H9 (cell line): ENCODE results near the gene PDE8A. TPM values are rescaled to one million over a fixed set of nuclear protein-coding genes. Genes with fewer than 3 reads are reported as not detected.

Experiments
- DNase-seq: peaks from one replicate; pipeline ENCODE4 v3.0.0-alpha.2; 2017
- H2AFZ ChIP-seq: one replicate; pipeline ENCODE4 v1.6.1; 2013; ENCODE audit warnings: mild to moderate bottlenecking, low read length, control low read depth, moderate library complexity
- H2AK5ac ChIP-seq: 2 replicates; pipeline ENCODE4 v1.6.1; 2013; ENCODE audit warnings: low read length, control low read depth, mixed read lengths; ENCODE audit not compliant: insufficient read length
- H2BK120ac ChIP-seq: one replicate; pipeline ENCODE4 v1.6.1; 2013; ENCODE audit warnings: low read depth, mild to moderate bottlenecking, low read length, control low read depth, inconsistent platforms; ENCODE audit not compliant: poor library complexity, severe bottlenecking
- H2BK12ac ChIP-seq: 2 replicates; pipeline ENCODE4 v1.6.1; 2013; ENCODE audit warnings: low read length, control low read depth, mixed read lengths, low read depth; ENCODE audit not compliant: insufficient read length
- H2BK15ac ChIP-seq: 2 replicates; pipeline ENCODE4 v1.6.1; 2013; ENCODE audit warnings: low read depth, low read length, control low read depth
- H2BK20ac ChIP-seq: one replicate; pipeline ENCODE4 v1.6.1; 2013; ENCODE audit warnings: low read depth, mild to moderate bottlenecking, low read length, control low read depth, inconsistent platforms; ENCODE audit not compliant: poor library complexity, severe bottlenecking
- H2BK5ac ChIP-seq: 2 replicates; pipeline ENCODE4 v1.6.1; 2013; ENCODE audit warnings: low read length, control low read depth, mixed read lengths; ENCODE audit not compliant: insufficient read length
- H3K14ac ChIP-seq: 2 replicates; pipeline ENCODE4 v1.6.1; 2013; ENCODE audit warnings: low read length, control low read depth; ENCODE audit not compliant: insufficient read depth
- H3K18ac ChIP-seq: 2 replicates; pipeline ENCODE4 v1.6.1; 2013; ENCODE audit warnings: low read depth, mild to moderate bottlenecking, mixed read lengths, low read length, control low read depth; ENCODE audit not compliant: insufficient read length
- H3K23ac ChIP-seq: 2 replicates; pipeline ENCODE4 v1.6.1; 2013; ENCODE audit warnings: low read length, control low read depth, mixed read lengths, low read depth; ENCODE audit not compliant: insufficient read length
- H3K23me2 ChIP-seq: 2 replicates; pipeline ENCODE4 v1.6.1; 2013; ENCODE audit warnings: low read depth, mild to moderate bottlenecking, mixed read lengths, low read length, control low read depth; ENCODE audit not compliant: insufficient read length, poor library complexity, severe bottlenecking
- H3K27ac ChIP-seq: 2 replicates; pipeline ENCODE4 v1.5.1; 2013; ENCODE audit warnings: low read length, control low read depth, mixed read lengths, low read depth; ENCODE audit not compliant: insufficient read length
- H3K27me3 ChIP-seq: 2 replicates; pipeline ENCODE4 v1.6.1; 2013; ENCODE audit warnings: low read length, control low read depth, inconsistent platforms; ENCODE audit not compliant: insufficient read depth
- H3K4ac ChIP-seq: 2 replicates; pipeline ENCODE4 v1.6.1; 2013; ENCODE audit warnings: low read depth, mild to moderate bottlenecking, control low read depth, inconsistent platforms, low read length, moderate library complexity
- H3K4me1 ChIP-seq: 2 replicates; pipeline ENCODE4 v1.6.1; 2013; ENCODE audit warnings: low read length, control low read depth, inconsistent platforms; ENCODE audit not compliant: insufficient read depth
- H3K4me2 ChIP-seq: 2 replicates; pipeline ENCODE4 v1.6.1; 2013; ENCODE audit warnings: low read length, control low read depth, mixed read lengths; ENCODE audit not compliant: insufficient read length, insufficient read depth
- H3K56ac ChIP-seq: 2 replicates; pipeline ENCODE4 v1.6.1; 2013; ENCODE audit warnings: low read depth, mild to moderate bottlenecking, mixed read lengths, low read length, control low read depth; ENCODE audit not compliant: insufficient read length
- H3K79me1 ChIP-seq: 2 replicates; pipeline ENCODE4 v1.6.1; 2013; ENCODE audit warnings: low read depth, mild to moderate bottlenecking, moderate library complexity, low read length, control low read depth, inconsistent platforms; ENCODE audit not compliant: insufficient read depth, poor library complexity, severe bottlenecking
- H3K79me2 ChIP-seq: 2 replicates; pipeline ENCODE4 v1.6.1; 2013; ENCODE audit warnings: low read length, control low read depth, inconsistent platforms; ENCODE audit not compliant: insufficient read depth
- H3K9ac ChIP-seq: 2 replicates; pipeline ENCODE4 v1.6.1; 2013; ENCODE audit warnings: low read length, control low read depth, mixed read lengths; ENCODE audit not compliant: insufficient read length; ENCODE audit errors: extremely low read depth
- H3K9me3 ChIP-seq: one replicate; pipeline ENCODE4 v1.6.1; 2013; ENCODE audit warnings: low read depth, low read length, inconsistent platforms; ENCODE audit not compliant: control insufficient read depth
- H3T11ph ChIP-seq: one replicate; pipeline ENCODE4 v1.6.1; 2013; ENCODE audit warnings: mild to moderate bottlenecking, low read length, control low read depth, inconsistent platforms
- H4K20me1 ChIP-seq: one replicate; pipeline ENCODE4 v1.6.1; 2013; ENCODE audit not compliant: control insufficient read depth, insufficient read length, insufficient read depth
- H4K5ac ChIP-seq: 2 replicates; pipeline ENCODE4 v1.6.1; 2013; ENCODE audit warnings: low read depth, mild to moderate bottlenecking, mixed read lengths, low read length, control low read depth; ENCODE audit not compliant: insufficient read length
- H4K8ac ChIP-seq: replicated peaks from 2 replicates; pipeline ENCODE4 v1.6.1; 2013; ENCODE audit warnings: low read length, control low read depth, mixed read lengths, low read depth; ENCODE audit not compliant: insufficient read length
- H4K91ac ChIP-seq: 2 replicates; pipeline ENCODE4 v1.6.1; 2013; ENCODE audit warnings: low read depth, mild to moderate bottlenecking, moderate library complexity, mixed read lengths, low read length, control low read depth; ENCODE audit not compliant: insufficient read length
- H3K27ac Mint-ChIP-seq, 3 experiments: 2 replicates in 2 of 3; 3 replicates in 1 of 3; pipeline ENCODE4 v1.8.0; 2020 to 2021; ENCODE audit warnings: mixed read lengths in 3 of 3, mild to moderate bottlenecking in 1 of 3, moderate library complexity in 1 of 3
- H3K27me3 Mint-ChIP-seq: 2 replicates; pipeline ENCODE4 v1.8.0; 2021; ENCODE audit warnings: low read depth, mild to moderate bottlenecking, moderate library complexity, mixed read lengths
- H3K36me3 Mint-ChIP-seq, 3 experiments: 2 replicates in 2 of 3; 3 replicates in 1 of 3; pipeline ENCODE4 v1.8.0; 2020 to 2021; ENCODE audit warnings: low read depth in 3 of 3, mixed read lengths in 3 of 3; ENCODE audit not compliant: insufficient read depth in 1 of 3
- H3K4me1 Mint-ChIP-seq, 2 experiments: 2 replicates each; pipeline ENCODE4 v1.8.0; 2020; ENCODE audit warnings: mixed read lengths in 2 of 2
- H3K4me3 Mint-ChIP-seq, 2 experiments: 2 replicates in 1 of 2; 3 replicates in 1 of 2; pipeline ENCODE4 v1.8.0; 2020 to 2021; ENCODE audit warnings: mild to moderate bottlenecking in 2 of 2, mixed read lengths in 2 of 2, moderate library complexity in 1 of 2
- H3K9me3 Mint-ChIP-seq, 2 experiments: 2 replicates in 1 of 2; 3 replicates in 1 of 2; pipeline ENCODE4 v1.8.0; 2020; ENCODE audit warnings: mild to moderate bottlenecking in 2 of 2, mixed read lengths in 2 of 2, moderate library complexity in 1 of 2
- CTCF ChIP-seq: fragments of 200-600 bp; sonication (generic); conservative IDR thresholded peaks from 3 replicates; pipeline ENCODE4 v1.8.0; 2021; ENCODE audit warnings: antibody characterized with exemption, mild to moderate bottlenecking
- WGBS: extraction: QIAGEN DNeasy Blood & Tissue Kit; methylation state at CpG from one replicate; pipeline ENCODE4 v1.1.7; 2013; ENCODE audit warnings: missing lambda C conversion rate, low lambda C conversion rate, mixed read lengths; ENCODE audit not compliant: insufficient read length; ENCODE audit errors: extremely low coverage; 5-methylcytosine and 5-hydroxymethylcytosine counted together
- total RNA-seq: library from RNA; stranded (reverse); gene quantifications from 2 replicates; pipeline ENCODE4 v1.2.1, GENCODE V29; 2021

PDE8A gene
- total RNA-seq, 1 experiment from 2014 or later = 9.3 TPM

GRCh38 chr15:85118581-85118980 lies 136.9 kb downstream of the PDE8A start:
- H3K56ac ChIP-seq = no peak overlapping the region
- no peak overlapping the region for H4K8ac ChIP-seq
- H3K79me1 ChIP-seq = no peaks in the 10 kb centered on the region
- H3K4me2 ChIP-seq = no peak overlapping the region
- H4K20me1 ChIP-seq = no peaks in the 10 kb centered on the region
- no peak overlapping the region for H2AFZ ChIP-seq
- Mint-ChIP-seq H3K27me3 (no peaks in the 10 kb centered on the region), H3K9me3 (no peaks in the 10 kb centered on the region), H3K36me3 (peaks cover 0 to 9% (median 9%) of the 10 kb centered on the region in 3 experiments; a peak in 5 of 7 replicates), H3K27ac (0 out of 7 replicates have a peak overlapping the region, but pooled peaks of 1 of the 3 experiments have one; percentile 59), H3K4me1 (no peaks in the 10 kb centered on the region), H3K4me3 (no peak overlapping the region)
- H3K9me3 ChIP-seq = no peaks in the 10 kb centered on the region
- no peak overlapping the region for H2BK12ac ChIP-seq
- H4K91ac ChIP-seq = no peak overlapping the region
- no peak overlapping the region for H3K4ac ChIP-seq
- H3K14ac ChIP-seq = no peak overlapping the region
- no peak for DNase-seq
- H2AK5ac ChIP-seq = no peak overlapping the region
- H2BK20ac ChIP-seq = no peak overlapping the region
- no peaks in the 10 kb centered on the region for H3K23me2 ChIP-seq
- no peak overlapping the region for H3K23ac ChIP-seq
- no peak overlapping the region for H2BK120ac ChIP-seq
- H3K79me2 ChIP-seq = no peaks in the 10 kb centered on the region
- TF ChIP-seq CTCF = no peak
- no peak overlapping the region for H3K9ac ChIP-seq
- no peak overlapping the region for H2BK5ac ChIP-seq
- WGBS = no CpG with 5 or more reads among the region's 2 CpGs
- no peak overlapping the region for H2BK15ac ChIP-seq
- no peak overlapping the region for H3K18ac ChIP-seq
- H4K5ac ChIP-seq = no peak overlapping the region
- no peaks in the 10 kb centered on the region for H3K27me3 ChIP-seq
- no peak overlapping the region for H3K27ac ChIP-seq
- no peaks in the 10 kb centered on the region for H3K4me1 ChIP-seq
- H3T11ph ChIP-seq = no peak overlapping the region
